Suprapubic skin (tissue), 3 donors: ENCODE results near the gene HCFC1R1.

Source experiments
- CTCF ChIP-seq, 2 donors: fragments of 200-600 bp in 1 of 2; fragments of 450-650 bp in 1 of 2; sonication (generic) in 1 of 2; IDR thresholded peaks; one replicate each; pipeline ENCODE4 v1.5.1; 2016 to 2019; ENCODE audit warnings: antibody characterized with exemption in 2 of 2, mild to moderate bottlenecking in 1 of 2, moderate library complexity in 1 of 2
- EP300 ChIP-seq: sonication (generic); formaldehyde crosslinking; IDR thresholded peaks from one replicate; pipeline ENCODE4 v1.6.1; 2017; ENCODE audit warnings: antibody characterized with exemption
- POLR2A ChIP-seq, 2 donors: fragments of 450-650 bp; IDR thresholded peaks; one replicate each; pipeline ENCODE4 v1.6.1; 2017; ENCODE audit warnings: antibody characterized with exemption in 2 of 2, mild to moderate bottlenecking in 2 of 2, moderate library complexity in 2 of 2

- TF ChIP-seq POLR2A (IDR thresholded peaks at IDR 0.05) (no peak), CTCF (IDR thresholded peaks at IDR 0.05) (no peak), EP300 (no peak)
Measured at GRCh38 chr16:2982402-2982801, 41.3 kb downstream of the HCFC1R1 start.
